ENCODE measurements around the gene ZNF660.
"Not testable (repeated sequence)": the region's sequence is repeated elsewhere in the genome, so short reads cannot be mapped to it uniquely, and the experiment has no call there.

The ZNF660 gene

GRCh38 chr3:44584646-44585501, at the start of gene ZNF660:
Gene ZNF660, plus strand, starts transcription at chr3:44584964. Its CDS starts 9,230 bp downstream, at chr3:44594194.
- no peak for DNase-seq (ENCODE audit: low read depth, low spot score)

GRCh38 chr3:44535364-44535763, 49.4 kb upstream of the ZNF660 start:
- DNase-seq (ENCODE audit: low read depth, low spot score): no peak

GRCh38 chr3:44544811-44545210, 40.0 kb upstream of the ZNF660 start:
- DNase-seq (ENCODE audit: low read depth, low spot score): not testable (repeated sequence)

- peak; percentile 33 for DNase-seq (ENCODE audit: low read depth, low spot score)
Observed at GRCh38 chr3:44554626-44555592, 29.9 kb upstream of the ZNF660 start, which contains the start of gene ZKSCAN7. Gene ZKSCAN7, plus strand, starts transcription at chr3:44555193. Its CDS starts 1,855 bp downstream, at chr3:44557048.

GRCh38 chr3:44555723-44556122, 29.0 kb upstream of the ZNF660 start:
- DNase-seq (ENCODE audit: low read depth, low spot score): no peak

- DNase-seq (ENCODE audit: low read depth, low spot score): no peak
Observed at GRCh38 chr3:44557074-44557473, 27.7 kb upstream of the ZNF660 start.

GRCh38 chr3:44561076-44561475, 23.7 kb upstream of the ZNF660 start:
- DNase-seq (ENCODE audit: low read depth, low spot score): no peak

GRCh38 chr3:44562147-44562546, 22.6 kb upstream of the ZNF660 start:
- no peak for DNase-seq (ENCODE audit: low read depth, low spot score)

GRCh38 chr3:44568561-44568960, 16.2 kb upstream of the ZNF660 start:
- no peak for DNase-seq (ENCODE audit: low read depth, low spot score)

GRCh38 chr3:44571024-44571423, 13.7 kb upstream of the ZNF660 start:
- no peak for DNase-seq (ENCODE audit: low read depth, low spot score)

GRCh38 chr3:44576613-44577012, 8.2 kb upstream of the ZNF660 start:
- DNase-seq (ENCODE audit: low read depth, low spot score): no peak

GRCh38 chr3:44577354-44577952, 7.3 kb upstream of the ZNF660 start:
- not testable (repeated sequence) for DNase-seq (ENCODE audit: low read depth, low spot score)

GRCh38 chr3:44578316-44578715, 6.4 kb upstream of the ZNF660 start:
- not testable (repeated sequence) for DNase-seq (ENCODE audit: low read depth, low spot score)

- DNase-seq (ENCODE audit: low read depth, low spot score): not testable (repeated sequence)
Observed at GRCh38 chr3:44578924-44579515, 5.7 kb upstream of the ZNF660 start.

- DNase-seq (ENCODE audit: low read depth, low spot score): not testable (repeated sequence)
Observed at GRCh38 chr3:44579749-44580148, 5.0 kb upstream of the ZNF660 start.

GRCh38 chr3:44580971-44581370, 3.8 kb upstream of the ZNF660 start:
- not testable (repeated sequence) for DNase-seq (ENCODE audit: low read depth, low spot score)

- no peak for DNase-seq (ENCODE audit: low read depth, low spot score)
Observed at GRCh38 chr3:44596621-44597020, 11.9 kb downstream of the ZNF660 start.

GRCh38 chr3:44601749-44602148, 17.0 kb downstream of the ZNF660 start:
- no peak for DNase-seq (ENCODE audit: low read depth, low spot score)

GRCh38 chr3:44612678-44613077, 27.9 kb downstream of the ZNF660 start:
- DNase-seq (ENCODE audit: low read depth, low spot score): no peak

GRCh38 chr3:44624749-44625480, 40.2 kb downstream of the ZNF660 start, which contains the start of gene ZNF197:
Gene ZNF197, plus strand, starts transcription at chr3:44625036. Its CDS starts 4,119 bp downstream, at chr3:44629155.
- DNase-seq (ENCODE audit: low read depth, low spot score): peak; percentile 12

All from activated naive CD8-positive, alpha-beta T cell treated with anti-CD3 and anti-CD28 coated beads, Interleukin-2, amount 50 U/mL, for 16 hours (primary cell).